Mucosa of descending colon (tissue), 3 donors: ENCODE results near the gene ITSN1. TPM values are rescaled to one million over a fixed set of nuclear protein-coding genes. Genes with fewer than 3 reads are reported as not detected.

Source experiments
- ATAC-seq: fragments of 200-7000 bp; cut with Tn5 transposase; one replicate; pipeline ENCODE4 v1.9.1; 2020; ENCODE audit warnings: mild to moderate bottlenecking, moderate library complexity
- DNase-seq, 3 donors: peaks; one replicate each; pipeline ENCODE4 v3.0.0-alpha.2; 2020
- H3K36me3 ChIP-seq: fragments of 200-600 bp; one replicate; pipeline ENCODE4 v1.8.0; 2021; ENCODE audit warnings: low read depth, mild to moderate bottlenecking
- H3K4me1 ChIP-seq: fragments of 200-600 bp; one replicate; pipeline ENCODE4 v1.8.0; 2021; ENCODE audit warnings: low read depth, mild to moderate bottlenecking
- H3K4me3 ChIP-seq: fragments of 200-600 bp; one replicate; pipeline ENCODE4 v1.8.0; 2021; ENCODE audit warnings: mild to moderate bottlenecking
- H3K9me3 ChIP-seq: fragments of 200-600 bp; one replicate; pipeline ENCODE4 v1.8.0; 2021; ENCODE audit warnings: mild to moderate bottlenecking
- CTCF ChIP-seq: fragments of 200-600 bp; IDR thresholded peaks from one replicate; pipeline ENCODE4 v1.8.0; 2022; ENCODE audit warnings: antibody characterized with exemption, mild to moderate bottlenecking
- intact Hi-C, 2 donors: fragments of 100-400 bp; cut with DNase I in 1 of 2; cut with micrococcal nuclease in 1 of 2; formaldehyde crosslinking; loops; one replicate each; pipeline versions ENCODE4 v1.11.0 to v1.11.1; 2022; cut with DNase I, micrococcal nuclease
- total RNA-seq, 3 donors: library from RNA; stranded (reverse); fragmentation: NEBNext Ultra II Directional in 2 of 3; extraction: Animal tissue kit (Norgen Biotek cat#: 25700) in 2 of 3; gene quantifications; one replicate each; pipeline versions ENCODE4 v1.2.1 to v1.2.4, GENCODE V29; 2021 to 2023
- donor health status: DM: no; HTN: no; CAD: no; lungs with moderate emphysema.
- donor health status: DM: no; HTN: no; CAD: no.
- donor health status: DM: no; HTN: yes; CAD: no.

ITSN1 gene
- total RNA-seq, 3 donors from 2014 or later, result 35.6 to 54.8 (median 45.3) TPM

DNA sequence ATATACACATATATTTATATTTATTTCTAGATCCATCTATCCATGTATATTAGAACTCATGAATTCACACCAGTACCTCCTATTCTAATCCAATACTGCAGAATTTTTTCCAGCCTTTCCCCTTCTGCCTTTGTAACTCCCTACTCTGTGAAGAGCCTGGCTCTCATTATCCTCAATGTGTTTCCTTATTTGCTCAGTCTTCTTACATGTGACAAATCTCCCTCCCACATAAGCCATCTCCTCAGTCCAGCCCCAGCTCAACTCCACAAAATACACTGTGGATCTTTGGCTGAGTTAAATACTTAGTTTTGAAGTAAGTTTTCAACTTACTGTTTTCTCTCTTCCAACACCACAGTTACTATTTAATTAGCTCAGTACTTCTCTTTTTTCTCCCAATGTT lies 227.6 kb downstream of the ITSN1 start:
- Histone ChIP-seq H3K4me1 (no peaks in the 10 kb centered on the region), H3K9me3 (no peaks in the 10 kb centered on the region), H3K36me3 (no peaks in the 10 kb centered on the region), H3K4me3 (no peak overlapping the region)
- DNase-seq (no peak), ATAC-seq (no peak)
- intact Hi-C loops, result no loop called here
- TF ChIP-seq CTCF, result no peak

DNA sequence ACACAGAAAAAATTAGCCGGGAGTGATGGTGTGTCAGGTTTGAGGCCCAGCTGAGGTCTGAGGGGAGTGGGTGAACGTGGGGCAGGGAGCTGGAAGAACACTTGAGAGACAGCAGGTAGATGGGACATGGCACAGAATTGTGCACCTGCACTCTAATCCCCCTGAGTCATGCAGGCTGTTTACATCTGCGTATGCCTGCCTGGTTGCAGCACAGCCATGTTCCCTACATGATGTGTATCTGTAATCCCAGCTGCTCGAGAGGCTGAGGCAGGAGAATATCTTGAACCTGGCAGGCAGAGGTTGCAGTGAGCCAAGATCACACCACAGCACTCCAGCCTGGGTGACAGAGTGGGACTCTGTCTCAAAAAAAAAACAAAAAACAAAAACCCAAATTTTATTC lies 228.5 kb downstream of the ITSN1 start:
- no peaks in the 10 kb centered on the region for H3K9me3 ChIP-seq
- DNase-seq, result no peak
- no peak for TF ChIP-seq CTCF
- ATAC-seq, result no peak
- H3K4me1 ChIP-seq, result no peaks in the 10 kb centered on the region
- intact Hi-C loops, result no loop called here
- no peaks in the 10 kb centered on the region for H3K36me3 ChIP-seq
- no peak overlapping the region for H3K4me3 ChIP-seq

- intact Hi-C loops, result no loop called here
- no peak for TF ChIP-seq CTCF
- no peaks in the 10 kb centered on the region for H3K36me3 ChIP-seq
- H3K9me3 ChIP-seq, result no peaks in the 10 kb centered on the region
- no peak for ATAC-seq
- no peaks in the 10 kb centered on the region for H3K4me1 ChIP-seq
- no peak overlapping the region for H3K4me3 ChIP-seq
- no peak for DNase-seq
These were observed 228.9 kb downstream of the ITSN1 start for GRCh38 chr21:33871171-33871570.

DNA sequence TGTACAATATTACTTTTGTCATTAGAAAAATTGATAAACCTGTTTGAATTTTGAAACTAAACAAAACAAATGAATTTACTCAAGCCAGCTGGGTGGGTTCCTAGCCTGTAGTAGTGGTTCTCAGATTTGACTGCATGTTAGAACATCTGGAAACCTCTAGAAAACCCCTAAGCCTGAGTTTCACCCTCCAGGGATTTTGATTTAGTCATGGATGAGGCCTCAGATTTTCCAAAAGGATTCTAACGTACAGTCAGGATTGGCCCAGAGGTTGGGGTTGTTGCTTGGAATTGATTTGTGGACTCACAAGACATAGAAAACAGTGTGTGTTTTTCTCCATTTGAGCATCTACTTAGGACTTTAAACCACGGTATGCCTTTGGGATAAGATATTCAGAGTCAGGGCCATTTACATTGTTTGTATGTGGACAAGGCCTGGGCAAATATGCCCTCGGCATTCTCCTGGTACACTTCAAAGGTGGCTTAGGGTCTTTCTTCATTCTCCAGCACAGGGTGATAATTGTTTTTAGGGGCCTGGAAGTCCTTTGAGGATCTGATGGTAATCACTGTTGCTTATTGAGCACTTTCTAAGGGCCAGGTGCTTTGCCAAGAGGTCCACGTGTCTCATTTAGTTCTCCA lies 230.7 kb downstream of the ITSN1 start:
- intact Hi-C loops, result no loop called here
- Histone ChIP-seq H3K36me3 (no peaks in the 10 kb centered on the region), H3K4me1 (no peaks in the 10 kb centered on the region), H3K4me3 (no peak overlapping the region), H3K9me3 (no peaks in the 10 kb centered on the region)
- TF ChIP-seq CTCF, result no peak
- ATAC-seq (no peak), DNase-seq (no peak)

GRCh38 chr21:33874161-33874560 lies 231.9 kb downstream of the ITSN1 start:
- intact Hi-C loops, result no loop called here
- no peaks in the 10 kb centered on the region for H3K9me3 ChIP-seq
- ATAC-seq, result no peak
- no peak for DNase-seq
- no peak for TF ChIP-seq CTCF
- H3K36me3 ChIP-seq, result no peaks in the 10 kb centered on the region
- no peaks in the 10 kb centered on the region for H3K4me1 ChIP-seq
- no peak overlapping the region for H3K4me3 ChIP-seq
